Vagina (tissue), 2 donors: ENCODE results near the gene C1orf105. TPM values are rescaled to one million over a fixed set of nuclear protein-coding genes. Genes with fewer than 3 reads are reported as not detected.

ENCODE experiments used
- DNase-seq, 2 donors: peaks; one replicate each; pipeline ENCODE4 v3.0.0-alpha.2; 2017; ENCODE audit errors: extremely low spot score in 2 of 2
- H3K27ac ChIP-seq: fragments of 200-600 bp; sonication (generic); one replicate; pipeline ENCODE4 v1.5.1; 2019
- H3K27me3 ChIP-seq: fragments of 200-600 bp; sonication (generic); one replicate; pipeline ENCODE4 v1.5.1; 2019
- H3K36me3 ChIP-seq, 2 donors: fragments of 200-600 bp; sonication (generic); one replicate each; pipeline ENCODE4 v1.5.1; 2017 to 2019
- H3K4me1 ChIP-seq: fragments of 200-600 bp; sonication (generic); one replicate; pipeline ENCODE4 v1.5.1; 2019
- H3K4me3 ChIP-seq, 2 donors: fragments of 200-600 bp; sonication (generic); 1 replicate in 1 of 2; 2 replicates in 1 of 2; pipeline ENCODE4 v1.5.1; 2016 to 2019
- H3K9me3 ChIP-seq: fragments of 200-600 bp; sonication (generic); one replicate; pipeline ENCODE4 v1.5.1; 2019
- CTCF ChIP-seq, 3 experiments: fragments of 450-650 bp in 2 of 3; fragments of 200-600 bp in 1 of 3; sonication (generic) in 1 of 3; IDR thresholded peaks; one replicate each; pipeline ENCODE4 v1.5.1; 2017 to 2019; ENCODE audit warnings: antibody characterized with exemption in 3 of 3, mild to moderate bottlenecking in 2 of 3, moderate library complexity in 2 of 3
- POLR2A ChIP-seq, 2 donors: fragments of 450-650 bp; IDR thresholded peaks; one replicate each; pipeline ENCODE4 v1.6.1; 2017; ENCODE audit warnings: antibody characterized with exemption in 2 of 2, mild to moderate bottlenecking in 2 of 2, moderate library complexity in 2 of 2
- POLR2AphosphoS5 ChIP-seq, 2 donors: sonication (generic); formaldehyde crosslinking; IDR thresholded peaks; one replicate each; pipeline ENCODE4 v1.9.0; 2017; ENCODE audit warnings: antibody characterized with exemption in 2 of 2, mild to moderate bottlenecking in 2 of 2, low read depth in 1 of 2; ENCODE audit not compliant: insufficient read depth in 1 of 2
- intact Hi-C: fragments of 100-400 bp; cut with DNase I; formaldehyde crosslinking; loops from one replicate; pipeline ENCODE4 v1.15.1; 2023
- total RNA-seq: library from RNA; depleted of rRNA; stranded (reverse); fragments of >200 nt; gene quantifications from one replicate; pipeline ENCODE4 v1.2.3, GENCODE V29; 2016

C1orf105 gene
- total RNA-seq, 1 donor from 2014 or later = not detected

GRCh38 chr1:172406968-172407367 lies 13.5 kb upstream of the C1orf105 start:
- no peaks in the 10 kb centered on the region for H3K27me3 ChIP-seq
- no peak for TF ChIP-seq POLR2A (IDR thresholded peaks at IDR 0.05)
- TF ChIP-seq CTCF (IDR thresholded peaks at IDR 0.05) = no peak
- TF ChIP-seq POLR2AphosphoS5 (IDR thresholded peaks at IDR 0.05; ENCODE audit: insufficient read depth in 1 of 2, low read depth in 1 of 2) = no peak
- no peaks in the 10 kb centered on the region for H3K4me1 ChIP-seq
- no peak for DNase-seq
- no peak overlapping the region for H3K27ac ChIP-seq
- H3K9me3 ChIP-seq = no peaks in the 10 kb centered on the region
- no peak overlapping the region for H3K4me3 ChIP-seq
- H3K36me3 ChIP-seq = no peaks in the 10 kb centered on the region
- intact Hi-C loops = no loop called here

DNA sequence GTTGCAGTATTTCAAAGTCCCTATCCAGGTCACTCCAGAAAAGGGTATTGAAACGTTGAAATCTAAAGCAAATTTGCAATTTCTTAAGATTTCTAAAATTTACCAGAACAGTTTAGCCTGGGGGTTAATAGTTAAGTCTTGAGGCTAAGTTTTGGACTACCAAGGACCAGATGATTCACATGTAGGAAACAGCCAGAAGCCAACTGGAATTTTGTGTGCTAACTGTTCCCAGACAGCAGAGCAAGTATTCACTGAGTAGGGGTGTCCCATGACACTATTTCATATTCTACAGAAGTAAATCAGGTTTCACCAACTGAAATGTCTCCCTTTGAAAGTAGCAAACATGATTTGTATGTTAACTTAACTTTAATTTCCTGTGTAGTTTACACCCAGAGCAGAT lies 11.5 kb upstream of the C1orf105 start:
- no peaks in the 10 kb centered on the region for H3K36me3 ChIP-seq
- H3K27ac ChIP-seq = no peak overlapping the region
- no peak for TF ChIP-seq POLR2A (IDR thresholded peaks at IDR 0.05)
- TF ChIP-seq CTCF (IDR thresholded peaks at IDR 0.05) = no peak
- no peak for TF ChIP-seq POLR2AphosphoS5 (IDR thresholded peaks at IDR 0.05; ENCODE audit: insufficient read depth in 1 of 2, low read depth in 1 of 2)
- intact Hi-C loops = no loop called here
- no peaks in the 10 kb centered on the region for H3K27me3 ChIP-seq
- H3K9me3 ChIP-seq = no peaks in the 10 kb centered on the region
- DNase-seq = no peak
- no peaks in the 10 kb centered on the region for H3K4me1 ChIP-seq
- no peak overlapping the region for H3K4me3 ChIP-seq

DNA sequence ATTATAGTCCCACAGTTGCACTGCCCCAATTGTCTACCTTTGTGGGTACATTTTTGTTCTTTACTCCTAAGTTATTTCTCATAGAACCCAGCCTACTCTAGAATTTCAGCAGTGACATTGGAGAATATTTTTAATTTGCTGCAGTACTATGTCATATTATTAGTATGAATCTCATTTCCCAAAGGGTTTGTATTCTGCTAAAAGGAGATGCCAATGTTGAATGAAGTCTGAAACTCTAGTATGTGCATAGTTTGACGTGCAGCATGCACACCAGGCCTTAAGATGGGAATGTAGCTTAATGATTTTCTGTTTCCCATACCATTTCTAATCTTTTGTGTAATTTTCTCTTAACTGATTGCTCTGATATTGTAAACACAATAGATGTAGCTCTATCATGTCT lies 10.5 kb upstream of the C1orf105 start:
- no peak for TF ChIP-seq POLR2A (IDR thresholded peaks at IDR 0.05)
- TF ChIP-seq POLR2AphosphoS5 (IDR thresholded peaks at IDR 0.05; ENCODE audit: insufficient read depth in 1 of 2, low read depth in 1 of 2) = no peak
- TF ChIP-seq CTCF (IDR thresholded peaks at IDR 0.05) = no peak
- no peaks in the 10 kb centered on the region for H3K4me1 ChIP-seq

DNA sequence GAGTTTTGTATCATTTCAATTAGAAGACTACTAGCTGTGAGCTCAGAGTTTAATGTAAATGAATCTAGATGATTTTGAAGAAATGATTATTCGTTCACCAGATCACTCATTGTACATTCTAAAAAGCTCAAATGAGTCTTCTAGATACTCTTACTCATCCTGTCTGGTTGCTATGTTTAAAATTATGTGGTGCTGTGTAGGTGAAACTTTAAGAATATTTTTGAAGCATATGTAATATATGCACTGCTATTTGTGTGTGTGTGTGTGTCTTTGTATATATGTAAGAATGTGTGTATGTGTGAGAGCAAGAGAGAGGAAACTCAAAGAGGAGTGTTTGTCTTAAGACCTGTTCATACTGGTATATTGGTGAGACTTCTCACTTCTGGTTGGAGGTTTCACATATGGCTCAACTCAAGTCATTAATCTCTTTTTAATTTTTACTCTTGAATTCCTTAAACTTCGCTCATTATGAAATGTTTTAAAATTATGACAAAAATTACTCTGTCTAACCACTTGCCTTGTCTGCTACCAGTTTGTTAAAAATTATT lies 8.6 kb upstream of the C1orf105 start:
- H3K36me3 ChIP-seq = no peaks in the 10 kb centered on the region
- no peak for DNase-seq
- TF ChIP-seq POLR2AphosphoS5 (IDR thresholded peaks at IDR 0.05; ENCODE audit: insufficient read depth in 1 of 2, low read depth in 1 of 2) (no peak), POLR2A (IDR thresholded peaks at IDR 0.05) (no peak), CTCF (IDR thresholded peaks at IDR 0.05) (no peak)
- H3K27me3 ChIP-seq = no peaks in the 10 kb centered on the region
- no peak overlapping the region for H3K27ac ChIP-seq
- H3K9me3 ChIP-seq = no peaks in the 10 kb centered on the region
- no peak overlapping the region for H3K4me3 ChIP-seq
- no peaks in the 10 kb centered on the region for H3K4me1 ChIP-seq
- intact Hi-C loops = no loop called here

More for the DNA sequence above, 10.5 kb upstream of the C1orf105 start:
- intact Hi-C loops = no loop called here
- H3K27ac ChIP-seq = no peak overlapping the region
- no peak for DNase-seq
- H3K4me3 ChIP-seq = no peak overlapping the region
- H3K9me3 ChIP-seq = no peaks in the 10 kb centered on the region
- H3K27me3 ChIP-seq = no peaks in the 10 kb centered on the region
- no peaks in the 10 kb centered on the region for H3K36me3 ChIP-seq

DNA sequence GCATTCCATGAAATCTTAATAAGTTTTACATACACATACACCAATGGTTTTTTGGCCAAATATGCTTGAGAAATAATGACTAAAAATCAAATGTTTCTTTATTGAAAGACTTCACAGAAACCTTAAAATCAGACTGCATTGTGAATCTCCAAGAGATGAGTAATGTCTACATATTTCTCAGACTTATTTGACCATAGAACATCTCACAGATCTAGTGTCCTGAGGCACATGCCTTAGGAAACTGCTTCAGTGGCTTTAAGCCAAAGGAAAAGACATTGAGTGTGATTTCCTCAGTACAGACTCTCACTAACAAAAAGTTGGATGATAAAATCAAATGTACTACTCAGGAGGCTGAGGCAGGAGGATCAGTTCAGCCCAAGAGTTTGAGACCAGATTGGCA lies 6.2 kb upstream of the C1orf105 start:
- no peak for DNase-seq
- Histone ChIP-seq H3K4me3 (no peak overlapping the region), H3K27ac (no peak overlapping the region), H3K36me3 (no peaks in the 10 kb centered on the region), H3K4me1 (no peaks in the 10 kb centered on the region), H3K27me3 (no peaks in the 10 kb centered on the region), H3K9me3 (no peaks in the 10 kb centered on the region)
- no peak for TF ChIP-seq POLR2A (IDR thresholded peaks at IDR 0.05)
- no peak for TF ChIP-seq POLR2AphosphoS5 (IDR thresholded peaks at IDR 0.05; ENCODE audit: insufficient read depth in 1 of 2, low read depth in 1 of 2)
- TF ChIP-seq CTCF (IDR thresholded peaks at IDR 0.05) = no peak
- intact Hi-C loops = no loop called here
